SKM-1 treated with dmso at 0.1 percent for 144 hours (cell line): ENCODE results near the gene GDF9.

Source experiments
- DNase-seq: peaks from one replicate; lab custom pipeline; 2025; ENCODE audit not compliant: unreplicated experiment; lab: John Stamatoyannopoulos, UW

GDF9 gene

DNA sequence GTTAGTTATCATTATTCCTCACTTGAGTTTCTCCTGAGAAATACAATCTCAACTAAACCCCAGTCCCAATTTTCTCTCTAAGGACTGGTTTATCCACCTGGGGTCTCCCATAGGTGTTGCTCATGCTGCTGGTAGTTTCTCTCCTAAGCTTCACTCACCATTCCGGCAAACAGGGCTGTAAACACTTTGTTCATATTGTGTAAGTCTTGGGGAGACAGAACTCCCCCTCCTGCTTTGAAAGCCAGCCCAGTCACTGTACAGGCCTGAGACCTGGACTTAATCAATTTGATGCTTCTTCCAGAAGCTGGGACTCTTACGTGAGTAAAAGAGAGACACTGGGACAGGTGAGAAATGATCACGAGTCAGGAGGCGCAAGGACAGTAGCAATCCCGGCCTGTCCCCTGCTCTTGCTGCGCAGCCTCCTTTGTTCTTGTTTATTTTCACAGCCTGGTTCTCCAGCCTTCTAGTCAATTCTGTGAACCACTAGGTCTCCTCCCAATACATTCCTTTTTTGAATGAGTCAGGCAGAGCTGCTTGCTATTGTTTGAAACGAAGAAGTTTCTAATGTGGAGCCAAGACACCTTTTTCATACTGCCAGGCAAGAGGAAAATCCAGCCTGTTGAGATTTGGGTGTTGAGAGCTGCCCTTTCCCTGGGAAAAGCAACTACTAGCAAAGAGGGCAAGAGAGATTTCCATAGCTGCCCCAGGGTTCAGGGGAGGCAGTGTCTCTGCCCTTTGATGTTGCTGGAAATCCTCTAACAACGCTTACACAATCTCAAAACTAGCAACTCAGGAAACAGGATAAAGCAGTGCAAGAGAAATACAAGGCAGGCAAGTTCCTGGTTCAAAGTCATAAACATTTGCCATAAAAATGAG, 26.6 kb downstream of the GDF9 start:
- no peak for DNase-seq

GRCh38 chr5:132838516-132839282, 27.6 kb downstream of the GDF9 start:
- DNase-seq = no peak

- DNase-seq = no peak
Observed at GRCh38 chr5:132837868-132838267, 28.4 kb downstream of the GDF9 start.

DNA sequence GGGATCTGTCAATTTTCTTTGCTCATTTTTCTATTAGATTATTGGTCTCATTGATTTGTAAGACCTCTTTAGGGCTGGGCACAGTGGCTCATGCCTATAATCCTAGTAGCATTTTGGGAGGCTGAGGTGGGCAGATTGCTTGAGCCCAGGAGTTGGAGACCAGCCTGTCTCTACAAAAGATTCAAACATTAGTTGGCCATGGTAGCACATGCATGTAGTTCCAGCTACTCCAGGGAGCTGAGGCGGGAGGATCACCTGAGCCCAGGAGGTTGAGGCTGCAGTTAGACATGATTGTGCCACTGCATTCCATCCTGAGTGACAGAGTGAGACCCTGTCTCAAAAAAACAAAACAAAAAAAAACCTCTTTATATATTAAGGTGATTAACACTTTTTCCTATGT, 29.4 kb downstream of the GDF9 start:
- DNase-seq = no peak

DNA sequence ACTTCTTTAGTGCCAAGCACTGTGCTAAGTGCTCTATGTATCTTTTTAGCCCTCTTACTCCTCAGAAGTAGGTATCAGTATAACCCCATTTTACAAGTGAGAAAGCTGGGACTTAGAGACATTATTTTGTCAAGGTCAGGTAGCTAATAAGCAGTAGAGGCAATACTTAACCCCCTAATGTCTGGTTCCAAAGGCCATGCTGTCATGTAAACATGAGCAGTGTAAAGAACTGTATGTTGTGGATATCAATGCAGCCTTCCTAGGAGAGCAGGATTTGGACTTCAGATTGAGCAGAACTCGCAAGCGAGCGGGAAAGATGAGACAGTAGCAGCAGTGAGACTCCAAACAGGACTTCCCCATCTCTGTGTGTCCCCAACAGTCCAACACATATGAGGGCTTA, 32.2 kb downstream of the GDF9 start:
- no peak for DNase-seq

DNA sequence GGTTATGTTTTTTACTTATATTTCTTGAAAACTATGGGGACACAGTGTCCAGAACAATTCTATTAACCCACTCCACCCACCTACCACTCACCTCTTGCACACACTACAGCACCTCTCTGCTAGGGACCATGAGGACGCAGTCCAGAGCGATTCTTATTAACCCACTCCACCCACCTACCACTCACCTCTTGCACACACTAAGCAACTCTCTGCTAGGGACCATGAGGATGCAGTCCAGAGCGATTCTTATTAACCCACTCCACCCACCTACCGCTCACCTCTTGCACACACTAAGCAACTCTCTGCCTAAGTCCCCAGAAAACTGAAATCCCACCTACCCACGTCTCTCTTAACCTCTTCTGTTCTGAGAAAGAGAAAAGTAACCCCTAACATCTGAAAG, 33.7 kb downstream of the GDF9 start:
- no peak for DNase-seq

DNA sequence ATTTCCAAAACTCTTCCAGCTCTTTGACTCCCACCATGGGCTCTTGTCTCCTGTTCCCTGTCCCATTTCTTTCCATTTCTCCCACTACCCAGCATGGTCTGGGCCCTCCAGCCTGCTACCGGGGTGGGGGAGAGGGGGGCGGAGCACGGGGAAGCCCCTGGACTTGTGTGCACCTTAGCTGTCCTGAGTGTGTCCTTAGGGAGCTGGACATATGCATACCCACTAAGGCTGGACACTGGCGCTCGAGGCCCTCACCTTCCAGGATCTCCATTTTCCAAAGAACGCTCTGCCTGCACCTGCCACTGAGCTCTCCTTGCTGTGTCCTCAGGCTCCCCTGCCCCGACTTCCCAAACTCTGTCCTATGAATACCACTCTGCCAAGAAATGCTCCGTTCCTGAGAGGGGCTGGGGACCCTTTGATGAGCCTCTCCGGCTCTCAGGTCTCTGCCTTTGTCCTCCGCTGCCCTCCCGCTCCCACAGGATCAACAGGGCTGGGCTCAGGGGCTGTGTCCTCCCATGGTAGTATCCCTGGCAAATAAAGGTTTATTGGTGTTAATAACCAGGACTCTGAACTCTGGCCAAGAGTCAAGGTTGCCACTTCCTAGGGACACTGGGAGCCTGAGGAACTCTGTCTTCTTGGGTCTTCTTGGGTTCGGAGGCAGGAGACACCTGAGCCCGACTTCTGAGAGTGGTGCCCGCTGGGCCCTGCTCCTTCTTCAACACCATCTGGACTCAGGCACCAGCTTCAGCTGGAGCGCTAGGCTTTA, 35.0 kb downstream of the GDF9 start:
- DNase-seq = no peak

- DNase-seq = no peak
Observed at GRCh38 chr5:132830436-132831094, 35.7 kb downstream of the GDF9 start, which contains the start of gene SHROOM1. SHROOM1 (minus strand) TSS chr5:132830647; CDS start chr5:132826140, 4,507 bp downstream.

- DNase-seq = peak; percentile 31
Observed at GRCh38 chr5:132829742-132830435, 36.4 kb downstream of the GDF9 start.

DNA sequence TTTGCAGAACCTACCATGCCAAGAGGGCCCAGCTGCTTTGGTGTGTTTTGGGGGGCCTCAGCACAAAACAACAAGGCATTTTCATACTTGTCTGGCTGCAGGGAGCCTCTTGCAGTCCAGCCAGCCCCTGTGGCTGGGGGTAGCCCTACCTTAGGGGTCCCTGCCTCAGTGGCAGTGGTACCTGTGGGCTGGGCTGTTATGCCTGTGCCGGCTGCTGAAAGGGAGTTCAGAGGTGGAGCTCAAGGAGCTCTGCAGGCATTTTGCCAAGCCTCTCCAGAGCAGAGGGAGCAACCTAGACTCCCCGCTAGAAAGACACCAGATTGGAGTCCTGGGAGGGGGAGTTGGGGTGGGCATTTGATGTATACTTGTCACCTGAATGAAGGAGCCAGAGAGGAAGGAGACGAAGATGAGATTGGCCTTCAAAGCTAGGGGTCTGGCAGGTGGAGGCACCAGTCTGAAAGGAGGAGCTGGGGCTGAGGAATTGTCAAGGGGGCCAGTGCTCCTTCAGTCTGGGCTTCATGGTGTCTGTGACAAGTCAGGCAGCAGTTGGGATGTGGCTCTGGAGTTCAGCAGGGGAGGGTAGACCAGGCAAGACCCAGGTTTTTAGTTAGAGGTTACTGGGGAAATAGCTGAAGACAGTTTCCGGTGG, 37.3 kb downstream of the GDF9 start:
- DNase-seq = no peak

- no peak for DNase-seq
Observed at GRCh38 chr5:132827943-132828673, 38.2 kb downstream of the GDF9 start.

DNA sequence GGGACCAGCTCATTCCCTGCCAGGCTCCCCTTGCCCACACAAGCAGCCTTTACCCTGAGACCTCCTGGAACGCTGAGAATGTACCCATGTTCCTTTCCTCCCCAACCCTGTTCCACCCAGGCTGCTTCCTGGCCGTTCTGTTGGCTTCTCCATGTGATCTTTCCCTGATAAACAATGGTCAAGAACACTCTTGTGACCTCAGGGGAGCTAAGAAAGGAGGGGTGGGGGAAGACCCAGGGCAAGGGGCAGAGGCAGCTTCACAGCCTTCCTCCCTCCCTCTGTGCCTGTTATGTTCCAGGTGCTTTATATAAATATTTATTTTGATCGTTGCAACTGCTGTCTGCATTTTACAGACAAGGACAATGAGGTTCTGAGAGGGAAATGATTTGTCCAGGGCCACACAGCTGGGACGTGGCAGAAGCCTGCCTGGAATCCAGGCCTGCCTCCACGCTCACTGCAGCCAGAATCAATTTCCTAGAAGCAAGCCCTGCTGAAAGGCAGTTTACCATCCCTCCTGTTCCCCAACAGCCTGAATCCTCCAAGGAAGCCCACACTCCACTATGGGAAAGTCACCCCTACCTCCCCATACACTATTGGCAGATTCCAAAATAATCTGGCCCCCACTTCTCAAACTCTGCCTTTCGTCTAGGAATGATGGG, 39.7 kb downstream of the GDF9 start:
- DNase-seq = no peak

DNA sequence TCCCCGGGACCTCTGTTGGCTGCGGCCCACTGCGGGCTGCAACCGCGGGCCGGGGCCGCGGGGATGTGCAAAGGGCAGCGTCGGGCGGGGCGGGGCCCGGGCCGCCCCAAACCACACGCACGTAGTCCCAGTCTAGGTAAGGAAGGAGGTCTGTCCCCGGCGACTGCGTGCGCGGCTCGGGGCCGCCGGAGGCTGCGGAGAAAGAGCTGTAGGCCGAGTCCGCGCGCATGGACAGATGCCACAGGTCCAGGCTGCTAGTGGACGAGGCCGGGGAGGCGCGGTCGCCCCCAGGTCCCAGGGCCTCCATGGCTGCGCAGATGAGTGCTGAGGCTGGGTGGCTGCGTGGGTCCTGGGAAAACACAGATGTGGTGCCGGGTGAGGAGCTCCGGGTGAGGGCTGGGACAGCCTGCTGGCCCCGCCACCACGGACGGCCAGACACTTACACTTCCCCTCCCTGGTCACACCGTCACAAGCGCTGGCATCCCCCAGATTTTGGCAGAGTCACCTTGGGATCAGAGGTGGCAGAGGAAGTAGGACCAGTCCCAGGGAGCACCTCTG, 40.4 kb downstream of the GDF9 start:
- no peak for DNase-seq

DNA sequence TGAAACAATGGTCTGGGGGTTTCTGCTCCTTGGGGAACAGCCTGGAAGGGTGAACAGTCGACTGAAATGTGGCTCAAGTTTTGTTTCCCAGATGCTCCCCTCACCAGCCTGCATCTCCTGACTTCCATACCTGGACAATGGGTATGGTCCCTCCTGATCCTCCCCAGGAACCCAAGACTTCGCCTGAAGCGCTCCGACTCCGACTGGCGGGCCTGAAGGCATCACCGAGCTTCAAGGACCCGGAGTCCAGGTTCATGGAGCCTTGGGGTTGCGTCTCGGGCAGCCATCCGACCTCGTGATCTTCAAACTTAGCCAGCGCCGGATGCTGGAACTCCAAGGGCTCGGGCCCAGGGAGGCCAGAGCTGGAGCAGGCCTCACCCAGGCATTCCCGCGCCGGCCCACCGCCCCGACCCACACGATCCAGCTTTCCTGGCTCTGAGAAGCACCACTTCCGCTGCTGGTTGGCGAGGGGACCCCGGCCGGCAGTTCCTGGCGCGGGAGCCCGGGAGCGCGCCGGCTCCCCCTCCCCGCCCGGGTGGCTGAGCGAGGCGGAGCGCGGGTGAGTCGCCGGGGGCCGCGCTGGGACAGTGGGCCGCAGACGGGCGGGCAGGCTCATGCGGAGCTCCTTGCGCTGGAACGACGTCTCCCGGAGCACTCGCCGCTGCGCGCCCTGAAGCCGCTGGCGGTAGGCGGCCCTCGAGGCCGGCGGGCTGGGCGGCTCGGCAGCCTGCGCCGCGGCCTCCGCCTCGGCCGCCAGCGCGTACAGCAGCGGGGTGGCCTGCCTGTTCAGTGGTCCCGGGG, 41.0 kb downstream of the GDF9 start:
- no peak for DNase-seq

- DNase-seq = no peak
Observed at GRCh38 chr5:132824426-132824825, 41.8 kb downstream of the GDF9 start.

DNA sequence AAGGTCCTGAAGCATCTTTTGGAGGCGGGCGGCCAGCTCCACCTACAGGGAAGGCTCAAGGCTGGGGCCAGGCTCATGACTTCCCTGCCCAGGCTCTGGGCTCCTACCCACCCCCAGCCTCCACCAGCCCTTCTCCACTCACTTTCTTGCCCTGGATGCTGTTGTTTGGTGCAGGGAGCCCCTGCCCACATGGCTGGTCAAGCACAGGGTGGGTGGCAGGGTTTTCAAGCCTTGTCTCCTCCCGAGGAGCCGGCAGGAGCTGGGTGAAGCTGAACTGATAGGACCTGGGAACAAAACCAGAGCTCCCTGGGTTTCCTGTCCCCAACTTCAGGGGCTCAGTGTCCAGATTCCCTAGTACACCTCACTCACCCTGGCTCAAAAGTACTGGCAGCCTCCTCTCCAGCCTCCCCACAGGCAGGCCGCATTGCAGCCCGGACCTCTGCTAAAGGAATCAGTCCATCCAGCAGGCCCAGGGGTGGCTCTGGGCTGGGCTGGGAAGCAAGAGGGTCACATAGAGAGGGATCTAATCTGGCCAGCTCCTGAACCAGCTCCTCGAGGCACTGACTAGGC, 42.7 kb downstream of the GDF9 start:
- DNase-seq = no peak
